Lower leg skin (tissue), 4 donors: ENCODE results near the gene ENPP3. TPM values are rescaled to one million over a fixed set of nuclear protein-coding genes. Genes with fewer than 3 reads are reported as not detected.

Experiments
- DNase-seq, 2 donors: peaks; one replicate each; pipeline ENCODE4 v3.0.0-alpha.2; 2019; ENCODE audit warnings: low spot score in 2 of 2
- H3K4me3 ChIP-seq: fragments of 200-600 bp; sonication (generic); 2 replicates; pipeline ENCODE4 v1.5.1; 2017; ENCODE audit warnings: mild to moderate bottlenecking, low read depth; ENCODE audit not compliant: poor library complexity, severe bottlenecking
- POLR2A ChIP-seq, 2 donors: fragments of 450-650 bp; IDR thresholded peaks; one replicate each; pipeline ENCODE4 v1.6.1; 2016 to 2017; ENCODE audit warnings: antibody characterized with exemption in 2 of 2, mild to moderate bottlenecking in 1 of 2, moderate library complexity in 1 of 2
- WGBS, 2 donors: methylation state at CpG; one replicate each; pipeline ENCODE4 v1.1.5; 2018; 5-methylcytosine and 5-hydroxymethylcytosine counted together
- intact Hi-C: fragments of 100-400 bp; cut with DNase I; formaldehyde crosslinking; loops from one replicate; pipeline ENCODE4 v1.15.0; 2023; ENCODE audit warnings: low total_unique reads
- microRNA-seq, 2 donors: library from miRNA; unstranded; fragments of <30 nt; microRNA quantifications; one replicate each; pipeline ENCODE4, GENCODE V29; 2016; ENCODE audit warnings: borderline replicate concordance in 2 of 2, borderline number of aligned reads in 1 of 2
- total RNA-seq, 4 donors: library from RNA; depleted of rRNA; stranded (reverse); fragments of >200 nt; gene quantifications; one replicate each; pipeline ENCODE4 v1.1.0, GENCODE V29; 2016
- TF ChIP-seq, protein P1 (sequence below), 3 donors: fragments of 450-650 bp; IDR thresholded peaks; one replicate each; pipeline ENCODE4 v1.5.1; 2016; ENCODE audit warnings: antibody characterized with exemption in 3 of 3, mild to moderate bottlenecking in 3 of 3, moderate library complexity in 2 of 3

Gene ENPP3
- total RNA-seq, 4 donors from 2014 or later: 0.11 to 1.2 (median 0.76) TPM; not detected in 1

DNA sequence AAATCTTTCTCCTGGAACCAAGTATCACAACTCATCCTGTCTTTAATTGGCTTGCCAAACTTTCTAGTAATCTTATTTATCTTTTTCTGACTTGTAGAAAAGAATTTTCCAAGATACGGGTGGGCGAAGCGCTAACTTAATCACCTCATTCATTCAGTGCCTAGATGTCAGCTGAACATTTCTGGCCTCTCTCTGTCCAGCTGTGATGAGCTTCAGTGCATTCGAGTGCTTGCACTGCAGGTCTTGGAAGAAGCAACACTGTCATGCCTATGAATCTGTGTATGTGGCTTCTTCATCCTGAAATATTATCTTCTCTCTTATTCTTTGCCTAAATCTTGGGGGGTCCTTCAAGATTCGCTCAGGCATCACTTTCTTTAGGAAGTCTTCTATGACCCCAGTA, 154.4 kb downstream of the ENPP3 start:
- no peak for DNase-seq
- intact Hi-C loops: no loop called here
- 55 to 61% methylated on average over 5 of the region's 5 CpGs for WGBS, 2 donors
- H3K4me3 ChIP-seq: no peak overlapping the region
- TF ChIP-seq POLR2A (IDR thresholded peaks at IDR 0.05): no peak
- TF ChIP-seq, protein P1, sequence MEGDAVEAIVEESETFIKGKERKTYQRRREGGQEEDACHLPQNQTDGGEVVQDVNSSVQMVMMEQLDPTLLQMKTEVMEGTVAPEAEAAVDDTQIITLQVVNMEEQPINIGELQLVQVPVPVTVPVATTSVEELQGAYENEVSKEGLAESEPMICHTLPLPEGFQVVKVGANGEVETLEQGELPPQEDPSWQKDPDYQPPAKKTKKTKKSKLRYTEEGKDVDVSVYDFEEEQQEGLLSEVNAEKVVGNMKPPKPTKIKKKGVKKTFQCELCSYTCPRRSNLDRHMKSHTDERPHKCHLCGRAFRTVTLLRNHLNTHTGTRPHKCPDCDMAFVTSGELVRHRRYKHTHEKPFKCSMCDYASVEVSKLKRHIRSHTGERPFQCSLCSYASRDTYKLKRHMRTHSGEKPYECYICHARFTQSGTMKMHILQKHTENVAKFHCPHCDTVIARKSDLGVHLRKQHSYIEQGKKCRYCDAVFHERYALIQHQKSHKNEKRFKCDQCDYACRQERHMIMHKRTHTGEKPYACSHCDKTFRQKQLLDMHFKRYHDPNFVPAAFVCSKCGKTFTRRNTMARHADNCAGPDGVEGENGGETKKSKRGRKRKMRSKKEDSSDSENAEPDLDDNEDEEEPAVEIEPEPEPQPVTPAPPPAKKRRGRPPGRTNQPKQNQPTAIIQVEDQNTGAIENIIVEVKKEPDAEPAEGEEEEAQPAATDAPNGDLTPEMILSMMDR (IDR thresholded peaks at IDR 0.05): no peak

GRCh38 chr6:131792091-131792496, 155.0 kb downstream of the ENPP3 start:
- intact Hi-C loops: no loop called here
- no peak for TF ChIP-seq POLR2A (IDR thresholded peaks at IDR 0.05)
- TF ChIP-seq, protein P1 (IDR thresholded peaks at IDR 0.05): no peak
- no peak for DNase-seq
- WGBS, 2 donors: 91% methylated on average over 6 of the region's 6 CpGs
- no peak overlapping the region for H3K4me3 ChIP-seq

DNA sequence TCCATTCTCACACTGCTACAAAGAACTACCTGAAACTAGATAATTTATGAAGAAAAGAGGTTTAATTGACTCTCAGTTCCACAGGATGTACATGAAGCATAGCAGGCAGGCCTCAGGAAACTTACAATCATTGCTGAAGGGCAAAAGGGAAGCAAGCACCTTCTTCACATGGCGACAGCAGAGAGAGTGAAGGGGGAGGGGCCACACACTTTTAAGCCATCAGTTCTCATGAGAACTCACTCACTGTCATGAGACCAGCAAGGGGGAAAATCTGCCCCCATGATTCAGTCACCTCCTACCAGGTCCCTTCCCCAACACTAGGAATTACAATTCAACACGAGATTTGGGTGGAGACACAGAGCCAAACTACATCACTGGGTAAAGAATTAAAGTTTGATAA, 158.3 kb downstream of the ENPP3 start:
- no peak for TF ChIP-seq POLR2A (IDR thresholded peaks at IDR 0.05)
- TF ChIP-seq, protein P1 (IDR thresholded peaks at IDR 0.05): no peak
- intact Hi-C loops: no loop called here
- no peak for DNase-seq
- WGBS, 2 donors: 77 to 81% methylated on average over 2 of the region's 2 CpGs
- H3K4me3 ChIP-seq: no peak overlapping the region

Small RNAs within 50 kb of the gene (microRNA-seq; reads per million reads assigned to microRNA genes)
- gene MIR548H5: 0 reads per million in 2 donors

Other genes starting within 250 kb of the ENPP3 start
- gene ARG1, start 64.1 kb upstream of the ENPP3 start, total RNA-seq: 100 to 1,000 TPM; 104 to 248 (median 220) TPM
- 10 to 100 TPM; 20.1 to 29.0 (median 25.2) TPM for gene MED23, start 9.1 kb upstream of the ENPP3 start, total RNA-seq
- 1 to 10 TPM in 1 of 4 donors, not detected in 3; 2.6 TPM for gene OR2A4, start 64.1 kb downstream of the ENPP3 start, total RNA-seq
- not detected for gene CTAGE9, start 73.7 kb downstream of the ENPP3 start, total RNA-seq
- gene ENPP1, start 170.7 kb downstream of the ENPP3 start, total RNA-seq: 1 to 10 TPM; 4.1 to 7.6 (median 5.3) TPM